HG03432 (cell line): Measurements from ENCODE around the gene MAGOH.
"Not testable (repeated sequence)": the region's sequence is repeated elsewhere in the genome, so short reads cannot be mapped to it uniquely, and the experiment has no call there.

Source experiments
- ATAC-seq: cut with Tn5 transposase; IDR thresholded peaks from one replicate; pipeline ENCODE4 v1.9.1; 2021; ENCODE audit warnings: mild to moderate bottlenecking, moderate library complexity; ENCODE audit not compliant: unreplicated experiment

Gene MAGOH

GRCh38 chr1:53190210-53190611, 48.1 kb downstream of the MAGOH start:
- no peak for ATAC-seq

DNA sequence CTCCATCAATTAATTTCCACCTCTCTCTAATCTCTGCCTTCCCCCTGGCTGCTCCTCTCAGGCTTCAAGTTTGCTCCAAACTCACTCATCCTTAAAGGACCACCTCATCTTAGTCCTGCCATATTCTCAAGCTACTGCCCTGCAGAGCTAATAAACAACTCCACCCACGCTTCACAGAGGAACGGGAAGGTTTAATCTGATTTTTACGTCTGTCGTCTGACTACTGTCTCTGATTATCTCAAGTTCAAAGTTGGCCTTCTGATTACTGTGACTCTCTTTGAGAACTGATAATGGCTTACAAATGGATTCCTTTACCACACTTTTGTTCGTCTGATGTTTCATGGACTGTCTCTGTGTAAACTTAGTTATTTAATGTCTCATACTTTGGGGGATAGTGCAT, 49.3 kb downstream of the MAGOH start:
- ATAC-seq, result no peak

- ATAC-seq, result no peak
These were observed 50.2 kb downstream of the MAGOH start for GRCh38 chr1:53188099-53188498.

GRCh38 chr1:53187401-53187800, 50.9 kb downstream of the MAGOH start:
- ATAC-seq, result no peak

DNA sequence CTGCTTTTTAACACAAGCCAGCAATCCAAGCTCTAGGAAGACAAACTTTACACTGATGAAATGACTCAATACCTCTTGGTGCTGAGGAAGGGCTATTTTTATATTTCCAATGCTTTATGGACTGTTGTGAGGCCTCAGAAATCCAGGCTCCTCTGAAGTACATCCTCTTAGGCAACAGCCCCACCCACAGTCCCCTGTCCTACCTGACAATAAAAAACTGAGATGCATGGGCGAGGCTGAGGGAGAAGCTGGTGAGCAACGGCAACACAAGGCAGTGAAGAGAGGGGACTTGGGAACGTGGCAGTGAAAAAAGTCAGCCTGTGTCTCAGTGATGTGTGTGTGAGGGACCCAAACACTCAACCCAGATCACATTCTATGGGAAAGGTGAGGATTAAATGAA, 51.8 kb downstream of the MAGOH start:
- no peak for ATAC-seq

DNA sequence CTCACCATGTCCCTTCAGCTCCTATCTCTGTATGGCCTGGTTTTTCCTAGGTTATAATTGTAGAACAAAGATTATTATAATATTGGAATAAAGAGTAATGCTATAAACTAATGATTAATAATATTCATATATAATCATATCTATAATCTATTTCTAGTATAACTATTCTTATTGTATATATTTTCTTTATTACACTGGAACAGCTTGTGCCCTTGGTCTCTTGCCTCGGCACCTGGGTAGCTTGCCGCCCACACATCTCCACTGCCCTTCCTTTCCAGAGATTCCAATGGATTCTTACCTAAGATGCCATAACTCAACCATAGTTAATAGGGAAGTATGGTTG, 52.4 kb downstream of the MAGOH start:
- not testable (repeated sequence) for ATAC-seq

DNA sequence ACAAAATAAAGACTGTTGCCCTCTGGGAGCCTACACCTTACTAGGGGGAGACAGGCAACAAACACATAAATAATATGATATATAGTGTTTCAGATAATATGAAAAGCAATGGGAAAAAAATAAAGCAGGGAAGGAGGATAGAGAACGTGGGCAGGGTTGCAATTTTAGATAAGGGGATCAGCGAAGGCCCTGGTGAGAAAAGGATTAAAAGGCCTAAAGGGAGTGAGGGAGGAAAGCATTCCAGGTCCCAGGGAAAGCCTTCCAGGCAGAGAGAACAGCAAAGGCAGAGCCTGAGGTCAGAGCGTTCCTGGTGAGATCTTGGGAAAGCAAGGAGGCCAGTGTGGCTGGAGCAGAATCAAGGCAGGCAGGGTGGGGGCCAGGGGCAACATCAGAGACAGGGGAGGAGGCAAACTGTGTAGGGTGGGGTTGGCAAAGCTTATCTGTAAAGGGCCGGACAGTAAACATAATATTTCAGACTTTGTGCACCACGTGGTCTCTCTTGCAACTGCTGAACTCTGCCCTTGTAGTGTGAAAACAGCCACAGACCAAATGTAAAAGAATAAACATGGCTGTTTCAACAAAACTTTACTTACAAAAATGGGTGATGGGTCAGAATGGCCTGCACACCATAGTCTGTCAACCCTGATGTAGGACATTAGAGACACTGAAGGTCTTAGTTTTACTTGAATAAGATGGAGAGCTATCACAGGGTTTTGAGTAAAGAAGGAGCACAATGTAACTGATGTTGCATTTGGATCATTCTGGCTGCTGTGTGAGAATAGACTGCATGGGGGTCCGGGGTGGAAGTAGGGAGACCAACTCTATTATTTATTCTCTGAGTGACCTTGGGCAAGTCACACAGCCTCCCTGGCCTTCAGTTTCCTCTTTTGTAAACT, 55.0 kb downstream of the MAGOH start:
- ATAC-seq, result no peak

- ATAC-seq, result no peak
These were observed 55.6 kb downstream of the MAGOH start for GRCh38 chr1:53182716-53183094.

GRCh38 chr1:53182111-53182593, 56.2 kb downstream of the MAGOH start:
- ATAC-seq, result no peak

DNA sequence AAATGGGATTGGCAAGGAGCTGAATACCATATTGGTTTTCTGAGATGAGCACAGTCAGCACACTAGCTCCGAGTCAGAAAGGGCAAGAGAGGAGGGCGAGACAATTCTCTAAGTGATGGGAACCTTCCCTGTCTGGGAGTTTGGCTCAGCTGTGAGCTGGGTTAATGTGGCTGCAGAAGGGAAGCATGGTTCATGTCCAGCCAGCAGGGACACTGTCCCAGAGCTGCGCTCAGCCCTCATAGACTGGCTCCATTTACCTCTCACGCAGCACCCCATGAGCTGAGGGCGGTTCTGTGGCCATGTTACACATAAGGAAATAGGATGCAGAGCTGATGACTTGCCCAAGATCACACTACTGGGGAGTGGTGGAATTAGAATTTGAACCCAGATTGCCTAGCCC, 57.4 kb downstream of the MAGOH start:
- no peak for ATAC-seq

DNA sequence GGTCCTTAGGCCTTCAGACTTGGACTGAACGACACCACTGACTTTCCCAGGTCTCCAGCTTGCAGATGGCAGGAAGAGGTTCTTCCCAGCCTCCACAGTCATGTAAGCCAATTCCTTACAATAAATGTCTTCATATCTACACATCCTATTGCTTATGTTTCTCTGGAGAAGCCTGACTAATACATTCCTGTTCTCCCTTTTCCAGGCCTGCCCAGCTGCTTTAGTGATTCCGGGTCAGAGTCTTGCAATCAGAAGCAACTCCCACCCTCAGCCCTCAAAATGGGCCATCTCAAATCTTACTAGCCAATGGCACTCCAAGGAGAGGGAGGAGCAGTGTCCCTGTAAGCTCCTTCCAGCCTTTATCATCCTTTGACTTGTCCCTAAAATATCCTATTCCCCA, 58.1 kb downstream of the MAGOH start:
- no peak for ATAC-seq
